ENCODE data around the gene ZIK1.

ZIK1 gene

DNA sequence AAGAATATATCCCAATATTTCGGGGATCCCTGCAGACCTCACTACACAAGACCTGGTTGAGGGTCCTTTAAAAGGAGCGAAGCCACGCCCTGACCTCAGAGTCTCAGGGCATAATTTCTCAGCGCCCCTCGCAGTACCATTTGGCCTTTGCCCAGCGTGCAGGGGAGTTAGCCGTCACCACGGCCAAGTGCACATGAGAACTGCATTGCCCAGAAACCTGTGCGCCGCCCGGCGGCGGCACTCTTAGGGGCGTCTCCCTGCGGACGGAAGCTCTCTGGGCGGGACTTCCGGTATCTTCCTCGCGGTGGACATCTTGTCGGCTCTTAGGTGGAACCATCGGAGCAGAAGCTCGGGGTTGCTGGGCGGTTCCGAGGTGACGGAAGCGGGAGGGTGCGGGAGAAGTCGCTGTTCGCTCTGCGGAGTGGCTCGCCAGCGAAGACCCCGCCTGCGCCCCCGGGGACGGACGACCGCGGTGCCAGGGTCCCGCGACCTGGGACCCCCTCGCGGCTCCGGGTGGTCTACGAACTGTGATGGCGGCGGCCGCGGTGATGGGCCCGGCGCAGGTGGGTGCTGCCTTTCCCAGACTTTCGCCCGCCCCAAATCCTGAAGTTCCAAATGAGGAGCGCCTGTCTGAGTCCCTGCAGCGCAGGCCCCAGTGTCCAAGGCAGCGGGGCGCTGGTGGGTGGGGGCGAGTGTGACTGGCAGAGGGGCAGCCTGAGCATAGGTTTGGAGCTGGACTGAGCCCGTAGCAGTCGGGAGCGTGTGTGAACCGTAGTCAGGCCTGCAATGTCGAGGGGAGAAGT is 30.2 kb downstream of the ZIK1 start, which contains the start of gene ZNF134:
TSS of gene ZNF134 (plus strand) at position 302 of the 803 bp plus-strand sequence. CDS start 5,227 bp downstream, outside the sequence.
- DNase-seq = peak; percentile 89 to 92

DNA sequence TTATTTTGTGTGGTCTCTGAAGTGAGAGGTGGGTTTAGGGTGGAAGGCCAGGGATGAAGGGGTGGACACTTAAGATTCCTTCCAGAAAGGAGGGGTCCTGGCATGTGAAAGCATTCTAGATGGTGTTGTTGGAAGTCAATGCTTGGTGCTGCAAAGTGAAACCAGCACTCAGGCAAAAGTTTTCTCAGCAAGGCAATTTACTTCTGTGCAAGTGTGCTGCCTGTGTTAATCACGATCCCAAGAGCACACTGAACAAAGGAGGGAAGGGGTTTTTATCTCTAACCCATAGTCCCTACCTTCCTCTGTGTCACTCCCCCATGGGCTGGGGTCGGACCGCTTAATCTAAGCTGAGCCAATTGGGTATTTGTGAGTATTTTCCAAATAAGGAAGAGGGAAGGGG is 31.4 kb downstream of the ZIK1 start:
- no peak for DNase-seq

DNA sequence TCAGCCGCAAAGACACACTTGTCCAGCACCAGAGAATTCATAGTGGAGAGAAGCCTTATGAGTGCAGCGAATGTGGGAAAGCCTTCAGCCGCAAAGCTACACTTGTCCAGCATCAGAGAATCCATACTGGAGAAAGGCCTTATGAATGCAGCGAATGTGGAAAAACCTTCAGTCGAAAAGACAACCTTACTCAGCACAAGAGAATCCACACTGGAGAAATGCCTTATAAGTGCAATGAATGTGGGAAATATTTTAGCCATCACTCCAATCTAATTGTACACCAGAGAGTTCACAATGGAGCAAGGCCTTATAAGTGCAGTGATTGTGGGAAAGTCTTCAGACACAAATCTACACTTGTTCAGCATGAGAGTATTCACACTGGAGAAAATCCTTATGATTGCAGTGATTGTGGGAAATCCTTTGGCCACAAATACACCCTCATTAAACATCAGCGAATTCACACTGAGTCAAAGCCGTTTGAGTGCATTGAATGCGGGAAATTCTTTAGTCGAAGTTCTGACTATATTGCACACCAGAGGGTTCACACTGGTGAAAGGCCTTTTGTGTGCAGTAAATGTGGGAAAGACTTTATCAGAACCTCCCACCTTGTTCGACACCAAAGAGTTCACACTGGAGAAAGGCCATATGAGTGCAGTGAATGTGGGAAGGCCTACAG is 36.9 kb downstream of the ZIK1 start:
- DNase-seq = no peak

DNA sequence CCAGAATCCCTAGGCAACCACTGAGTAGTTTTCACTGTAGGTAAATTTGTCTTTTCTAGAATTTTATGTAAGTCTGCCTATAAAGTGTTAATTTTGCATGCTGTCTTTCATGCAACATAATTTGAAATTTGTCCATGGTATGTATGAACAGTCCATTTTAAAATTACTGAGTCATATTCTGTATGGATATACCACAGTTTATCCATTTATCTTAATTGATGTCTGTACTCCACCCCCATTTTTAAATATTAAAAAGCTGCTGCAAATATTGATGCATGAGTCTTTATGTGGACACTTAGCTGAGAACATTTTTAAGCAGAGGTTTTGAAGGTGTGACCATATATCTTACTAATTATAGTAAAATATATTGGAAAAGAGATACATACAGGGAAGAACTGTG is 39.1 kb downstream of the ZIK1 start:
- DNase-seq = no peak

DNA sequence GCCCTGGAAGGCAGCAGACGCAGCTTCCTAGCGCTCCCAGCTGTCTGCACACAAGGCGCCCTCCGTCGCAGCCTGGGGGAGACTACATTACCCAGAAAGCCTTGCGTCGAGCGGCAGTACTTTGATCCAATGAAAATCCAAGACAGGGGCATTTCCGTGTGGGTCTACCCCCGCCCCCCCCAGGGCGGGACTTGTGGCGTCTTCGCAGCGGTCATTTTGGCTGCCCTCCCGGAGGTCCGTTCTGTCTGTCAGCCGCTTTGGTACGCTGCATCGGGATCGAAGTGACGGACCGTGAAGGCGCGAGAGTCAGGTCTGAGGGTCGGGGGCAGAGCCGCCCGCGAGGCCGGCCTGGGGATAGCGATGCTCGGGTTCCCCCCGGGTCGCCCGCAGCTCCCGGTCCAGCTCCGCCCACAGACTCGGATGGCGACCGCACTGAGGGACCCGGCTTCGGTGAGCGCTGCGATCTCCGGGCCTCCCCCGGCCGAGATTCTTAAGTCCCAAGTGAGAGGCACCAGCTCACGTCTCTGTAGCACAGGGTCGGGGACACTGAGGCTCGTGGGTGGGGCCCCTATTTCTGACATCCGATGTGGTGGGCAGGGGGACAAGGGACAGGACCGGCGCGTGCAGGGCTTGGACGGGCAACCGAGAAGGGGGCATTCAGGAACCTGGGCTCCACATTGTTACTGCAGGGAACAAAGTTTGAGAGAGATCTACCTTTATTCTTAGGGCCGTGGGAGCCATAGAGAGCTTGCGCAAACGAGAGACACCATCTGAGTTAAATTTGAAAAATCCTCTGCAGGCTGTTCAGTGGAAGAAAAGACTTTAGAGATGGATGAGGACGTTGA is 49.3 kb downstream of the ZIK1 start, which contains the start of gene ZNF211:
TSS of gene ZNF211 (plus strand) at position 182 of the 845 bp plus-strand sequence. CDS start at position 361, 179 bp downstream.
- peak; percentile 85 to 88 for DNase-seq

DNA sequence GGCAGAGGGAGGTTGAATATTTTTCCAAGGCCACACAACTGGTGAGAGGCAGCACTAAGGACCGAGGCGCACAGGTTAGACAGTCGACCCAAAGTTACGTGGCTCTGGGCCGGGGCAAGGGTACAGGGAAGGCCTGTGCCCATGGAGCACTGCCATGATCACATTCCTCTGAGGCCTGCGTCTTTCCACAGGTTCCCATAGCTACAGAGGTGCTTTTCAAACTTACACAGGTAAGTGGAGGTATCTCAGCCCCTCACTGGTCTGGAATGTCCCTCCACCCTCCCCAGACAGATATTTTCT is 49.8 kb downstream of the ZIK1 start:
- DNase-seq = no peak

DNA sequence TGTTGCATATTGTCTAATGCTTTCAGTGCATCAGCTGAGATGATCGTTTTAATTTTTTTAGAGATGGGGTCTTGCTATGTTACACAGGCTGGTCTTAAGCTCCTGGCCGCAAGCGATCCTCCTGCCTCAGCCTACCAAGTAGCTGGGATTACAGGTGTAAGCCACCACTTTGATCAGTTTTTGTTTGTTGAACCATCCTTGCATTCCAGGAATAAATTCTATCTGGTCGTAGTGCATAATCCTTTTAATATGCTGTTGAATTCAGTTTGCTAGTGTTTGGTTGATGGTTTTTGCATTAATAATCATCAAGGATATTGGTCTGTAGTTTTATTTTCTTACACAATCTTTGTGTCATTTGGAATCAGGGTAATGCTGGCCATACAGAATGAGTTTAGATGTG is 53.4 kb downstream of the ZIK1 start:
- no peak for DNase-seq

DNA sequence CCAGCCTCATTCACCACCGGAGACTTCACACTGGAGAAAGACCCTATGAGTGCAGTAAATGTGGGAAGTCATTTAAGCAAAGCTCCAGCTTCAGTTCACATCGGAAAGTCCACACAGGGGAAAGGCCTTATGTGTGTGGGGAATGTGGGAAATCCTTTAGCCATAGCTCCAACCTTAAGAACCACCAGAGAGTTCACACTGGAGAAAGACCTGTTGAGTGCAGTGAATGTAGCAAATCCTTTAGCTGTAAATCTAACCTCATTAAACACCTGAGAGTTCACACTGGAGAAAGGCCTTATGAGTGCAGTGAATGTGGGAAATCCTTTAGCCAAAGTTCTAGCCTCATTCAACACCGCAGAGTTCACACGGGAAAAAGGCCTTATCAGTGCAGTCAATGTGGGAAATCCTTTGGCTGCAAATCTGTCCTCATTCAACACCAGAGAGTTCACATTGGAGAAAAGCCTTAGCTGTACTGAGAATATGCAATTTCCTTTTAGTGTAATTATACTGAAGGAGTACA is 57.8 kb downstream of the ZIK1 start:
- DNase-seq = no peak

DNA sequence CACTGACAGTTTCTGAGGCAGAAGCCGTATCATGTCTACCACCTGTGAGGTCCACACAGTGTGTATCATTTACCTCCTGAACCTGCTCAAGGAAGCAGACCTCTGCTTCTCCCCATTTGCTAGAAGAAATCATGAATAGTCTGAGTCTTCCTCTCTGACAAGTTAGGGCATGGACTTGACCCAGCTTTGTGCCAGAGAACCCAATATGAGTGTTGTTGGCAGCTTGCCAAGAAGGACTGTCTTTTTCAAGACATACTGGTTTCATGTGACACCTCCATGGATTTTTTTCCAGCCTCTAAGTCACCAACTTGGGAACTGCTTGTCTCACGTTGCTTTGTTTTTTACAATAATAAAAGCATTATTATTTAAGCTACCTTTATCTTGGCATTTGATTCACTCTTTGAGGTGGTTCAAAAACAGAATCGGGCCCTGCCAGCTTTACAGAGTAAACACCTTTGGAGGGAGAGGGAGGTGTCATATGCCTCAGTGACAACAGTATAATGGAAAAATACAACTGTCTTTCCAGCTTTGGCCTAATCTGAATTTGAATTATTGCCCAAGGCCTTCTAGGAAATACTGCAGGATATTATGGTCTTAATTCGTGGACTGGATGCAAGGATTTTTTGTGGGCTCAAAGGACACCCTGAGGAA is 58.6 kb downstream of the ZIK1 start:
- DNase-seq = no peak

Measured in stimulated activated CD4-positive, alpha-beta T cell treated with anti-CD3 and anti-CD28 coated beads, Interleukin-2, amount 100 ng/mL, for 24 hours (primary cell).